Suppressor macrophage treated with lipopolysaccharide for 1 hour (primary cell): ENCODE results near the gene GTF2H4.

Experiments used
- DNase-seq, 3 donors: peaks; one replicate each; pipeline ENCODE4 v3.0.0-alpha.2; 2020 to 2022

GTF2H4 gene

GRCh38 chr6:30960907-30961673 lies 53.1 kb downstream of the GTF2H4 start:
- peak in 1 of 3 donors; percentile 15 for DNase-seq

GRCh38 chr6:30962716-30963115 lies 54.7 kb downstream of the GTF2H4 start:
- DNase-seq = no peak

DNA sequence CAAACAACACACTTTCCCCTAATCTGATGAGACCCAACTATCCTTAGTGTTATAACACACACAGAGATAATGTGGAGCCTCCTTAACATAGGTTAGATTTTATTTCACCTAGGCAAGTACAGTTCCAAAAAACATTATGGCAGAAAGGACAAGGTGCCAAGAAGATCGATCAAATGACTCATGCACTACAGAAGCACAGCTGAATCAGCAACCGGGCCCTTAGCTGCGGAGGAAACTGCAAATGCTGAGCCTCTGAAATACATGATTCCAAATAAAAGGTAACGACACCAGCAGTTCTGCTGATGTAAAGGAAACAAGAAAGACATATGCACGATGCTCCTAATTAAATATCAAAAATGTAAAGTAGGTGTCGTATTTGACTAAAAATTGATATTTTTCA lies 55.6 kb downstream of the GTF2H4 start:
- DNase-seq = no peak
